Spleen (tissue), 7 donors: ENCODE measurements around the gene PCDHGA2.

Source experiments
- CTCF ChIP-seq, 11 experiments: fragments of 200-600 bp in 7 of 11; fragments of 450-650 bp in 4 of 11; sonication (generic) in 4 of 11; IDR thresholded peaks in 8 of 11; conservative IDR thresholded peaks in 3 of 11; 1 replicate in 7 of 11; 2 replicates in 4 of 11; pipeline versions ENCODE4 v1.4.0 to v1.8.0; 2016 to 2021; ENCODE audit warnings: antibody characterized with exemption in 11 of 11, inconsistent platforms in 4 of 11, mild to moderate bottlenecking in 1 of 11
- POLR2A ChIP-seq, 3 donors: fragments of 450-650 bp; IDR thresholded peaks; one replicate each; pipeline ENCODE4 v1.5.1; 2017; ENCODE audit warnings: antibody characterized with exemption in 3 of 3, mild to moderate bottlenecking in 1 of 3
- POLR2AphosphoS5 ChIP-seq, 3 donors: sonication (generic); formaldehyde crosslinking; IDR thresholded peaks; one replicate each; pipeline ENCODE4 v1.5.1; 2017; ENCODE audit warnings: antibody characterized with exemption in 3 of 3
- donor health status: DM: no; HTN: no; CAD: no; lungs with moderate emphysema.
- donor health status: DM: no; HTN: no; CAD: no.
- donor health status: DM: no; HTN: no; CAD: no.

- TF ChIP-seq POLR2A (IDR thresholded peaks at IDR 0.05) (no peak), CTCF (IDR thresholded peaks at IDR 0.05 in 8 of 11, conservative IDR thresholded peaks at IDR 0.05 in 3 of 11) (no peak), POLR2AphosphoS5 (IDR thresholded peaks at IDR 0.05) (no peak)
Measured at GRCh38 chr5:141328231-141328630, 10.3 kb upstream of the PCDHGA2 start.
